Femur (tissue), 1 donor: ENCODE data around the gene CGNL1.

Experiments
- DNase-seq: peaks from one replicate; pipeline ENCODE4 v3.0.0-alpha.2; 2017

CGNL1 gene

GRCh38 chr15:57425842-57426241 is 49.5 kb downstream of the CGNL1 start:
- DNase-seq, result no peak

DNA sequence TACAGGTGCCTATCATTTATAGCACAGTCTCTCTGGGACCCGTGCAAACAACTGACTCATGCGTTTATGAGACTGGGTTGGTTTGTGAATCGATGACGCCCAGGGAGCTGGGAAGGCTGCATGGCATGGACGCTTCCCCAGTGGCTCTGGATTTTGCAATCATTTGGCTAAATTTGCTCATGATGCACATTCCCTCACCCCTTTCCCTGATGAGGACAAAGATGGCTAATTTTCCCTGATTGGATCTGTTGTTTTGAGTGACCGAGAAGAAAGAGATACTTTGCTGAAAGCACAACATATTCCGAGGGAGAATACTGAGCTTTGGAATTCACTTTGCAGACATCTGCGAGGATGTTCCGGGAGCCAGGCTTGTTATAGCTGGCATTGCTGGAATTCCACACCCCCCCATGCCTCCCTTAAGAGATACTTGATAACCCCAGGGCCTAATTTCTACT is 51.1 kb downstream of the CGNL1 start:
- no peak for DNase-seq

DNA sequence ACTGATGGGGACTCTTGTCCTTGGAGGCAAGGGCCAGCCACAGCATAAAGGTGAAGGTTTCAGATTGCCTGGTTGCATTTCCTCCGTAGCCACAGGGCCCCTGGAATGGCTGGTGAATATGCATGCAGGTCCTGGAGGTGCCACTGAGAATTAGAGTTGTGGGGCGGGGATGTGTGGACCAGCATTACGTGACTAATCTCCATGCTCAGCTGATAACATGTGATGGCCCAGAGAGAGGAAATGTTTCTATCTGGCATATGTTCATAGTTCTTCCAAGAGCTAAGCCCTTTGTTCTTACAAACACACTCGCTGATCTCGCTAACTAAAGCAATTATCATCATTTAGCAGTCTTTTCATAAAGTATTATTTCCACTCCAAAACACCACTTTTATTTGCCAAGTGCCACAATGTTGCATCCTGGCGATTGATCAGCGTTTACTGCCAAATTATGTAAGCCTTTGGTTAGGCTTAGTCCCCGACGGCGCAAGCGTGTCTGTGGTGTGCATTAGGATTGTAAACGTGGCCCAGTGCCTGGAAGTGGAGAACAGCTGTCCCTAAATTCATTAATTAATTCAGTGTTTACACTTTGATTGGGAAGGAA is 55.9 kb downstream of the CGNL1 start:
- peak; percentile 41 for DNase-seq

DNA sequence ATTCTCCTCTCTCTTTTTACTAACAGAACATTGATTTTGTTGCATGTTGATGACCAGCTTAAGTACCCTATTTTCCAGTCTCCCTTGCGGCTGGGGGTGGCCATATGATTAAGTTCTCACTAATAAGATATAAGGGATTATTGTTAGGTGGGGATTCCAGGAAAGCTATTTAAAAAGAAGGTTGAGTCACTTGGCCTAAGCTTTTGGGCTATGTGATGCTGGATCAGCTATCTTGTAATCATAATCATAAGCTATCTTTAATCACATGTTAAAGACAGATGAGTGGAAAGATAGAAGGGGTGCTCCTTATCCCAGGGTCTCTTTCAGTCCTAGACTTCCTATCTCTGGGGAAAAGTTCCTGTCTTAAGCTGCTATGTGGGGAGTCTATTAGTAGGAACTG is 59.9 kb downstream of the CGNL1 start:
- no peak for DNase-seq

GRCh38 chr15:57436961-57437360 is 60.7 kb downstream of the CGNL1 start:
- no peak for DNase-seq

GRCh38 chr15:57437564-57437963 is 61.3 kb downstream of the CGNL1 start:
- no peak for DNase-seq

DNA sequence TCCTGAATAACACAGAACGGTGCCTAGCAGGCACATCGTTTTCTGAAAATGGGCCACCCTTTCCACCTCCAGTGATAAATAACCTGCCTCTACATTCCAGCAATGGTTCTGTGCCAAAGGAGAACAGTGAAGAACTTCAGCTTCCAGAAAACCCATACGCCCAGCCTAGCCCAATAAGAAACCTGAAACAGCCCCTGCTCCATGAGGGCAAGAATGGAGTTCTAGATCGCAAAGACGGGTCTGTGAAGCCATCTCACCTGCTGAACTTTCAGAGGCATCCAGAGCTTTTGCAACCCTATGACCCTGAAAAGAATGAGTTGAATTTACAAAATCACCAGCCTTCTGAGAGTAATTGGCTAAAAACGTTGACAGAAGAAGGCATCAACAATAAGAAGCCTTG is 61.9 kb downstream of the CGNL1 start:
- DNase-seq, result no peak

DNA sequence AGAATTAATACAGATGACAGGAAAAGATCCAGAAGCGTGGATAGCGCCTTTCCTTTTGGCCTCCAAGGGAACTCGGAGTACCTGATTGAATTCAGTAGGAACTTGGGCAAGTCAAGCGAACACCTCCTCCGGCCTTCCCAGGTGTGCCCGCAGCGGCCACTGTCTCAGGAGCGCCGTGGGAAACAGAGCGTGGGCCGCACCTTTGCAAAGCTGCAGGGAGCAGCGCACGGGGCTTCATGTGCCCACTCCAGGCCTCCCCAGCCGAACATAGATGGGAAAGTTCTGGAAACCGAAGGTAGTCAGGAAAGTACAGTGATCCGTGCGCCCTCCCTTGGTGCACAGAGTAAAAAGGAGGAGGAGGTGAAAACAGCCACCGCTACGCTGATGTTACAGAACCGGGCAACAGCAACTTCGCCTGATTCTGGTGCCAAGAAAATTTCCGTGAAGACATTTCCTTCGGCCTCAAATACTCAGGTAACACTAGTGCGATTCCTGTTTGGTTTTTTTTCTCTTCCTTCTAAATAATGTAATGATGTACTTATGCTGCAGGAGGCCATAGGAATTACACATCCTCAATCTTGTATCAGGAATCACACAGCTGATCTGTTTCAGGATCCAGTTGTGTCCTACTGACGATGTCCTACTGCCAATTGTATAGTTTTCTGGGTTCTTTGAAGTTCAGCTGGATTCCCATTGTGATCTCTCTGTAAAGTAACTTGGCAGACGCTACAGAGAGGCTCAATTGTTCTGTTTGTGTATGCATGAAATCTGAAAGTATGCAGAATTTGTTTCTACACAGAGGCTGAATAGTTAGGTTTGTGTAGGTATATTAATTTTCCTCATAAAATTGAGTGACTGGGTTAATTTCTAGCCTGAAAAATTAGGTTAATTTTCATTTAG is 63.1 kb downstream of the CGNL1 start:
- no peak for DNase-seq

DNA sequence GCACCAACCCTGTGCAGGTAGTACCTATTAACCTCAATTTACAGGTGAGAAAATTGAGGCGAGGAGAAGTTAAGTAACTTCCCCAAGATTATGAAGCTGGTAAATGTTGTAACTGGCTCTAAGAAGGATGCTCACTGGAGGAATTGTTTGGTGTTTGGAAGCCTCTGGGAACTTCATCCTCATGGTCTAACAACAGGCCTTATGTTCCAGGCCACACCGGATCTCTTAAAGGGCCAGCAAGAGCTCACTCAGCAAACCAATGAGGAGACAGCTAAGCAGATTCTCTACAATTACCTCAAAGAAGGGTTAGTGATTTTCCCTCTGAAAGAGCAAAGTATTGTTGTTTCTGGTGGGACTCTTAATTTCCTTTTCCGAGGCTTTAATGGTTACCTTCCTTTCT is 63.9 kb downstream of the CGNL1 start:
- DNase-seq, result no peak

GRCh38 chr15:57440799-57441198 is 64.5 kb downstream of the CGNL1 start:
- DNase-seq, result no peak

DNA sequence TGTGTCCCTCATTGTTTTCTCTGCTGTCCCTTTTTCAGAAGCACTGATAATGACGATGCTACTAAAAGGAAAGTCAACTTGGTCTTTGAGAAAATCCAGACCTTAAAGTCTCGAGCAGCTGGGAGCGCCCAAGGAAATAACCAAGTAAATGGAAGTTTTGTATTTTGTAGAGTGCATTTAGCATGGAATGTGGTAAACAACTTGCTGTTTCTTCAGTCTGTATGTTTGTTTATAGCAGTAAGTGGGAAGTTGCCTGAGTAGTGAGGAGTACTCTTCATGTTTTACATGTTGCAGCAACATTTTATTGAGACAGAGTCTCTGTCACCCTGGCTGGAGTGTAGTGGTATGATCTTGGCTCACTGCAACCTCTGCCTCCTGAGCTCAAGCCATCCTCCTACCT is 66.0 kb downstream of the CGNL1 start:
- DNase-seq, result no peak

GRCh38 chr15:57443486-57443885 is 67.2 kb downstream of the CGNL1 start:
- DNase-seq, result no peak

DNA sequence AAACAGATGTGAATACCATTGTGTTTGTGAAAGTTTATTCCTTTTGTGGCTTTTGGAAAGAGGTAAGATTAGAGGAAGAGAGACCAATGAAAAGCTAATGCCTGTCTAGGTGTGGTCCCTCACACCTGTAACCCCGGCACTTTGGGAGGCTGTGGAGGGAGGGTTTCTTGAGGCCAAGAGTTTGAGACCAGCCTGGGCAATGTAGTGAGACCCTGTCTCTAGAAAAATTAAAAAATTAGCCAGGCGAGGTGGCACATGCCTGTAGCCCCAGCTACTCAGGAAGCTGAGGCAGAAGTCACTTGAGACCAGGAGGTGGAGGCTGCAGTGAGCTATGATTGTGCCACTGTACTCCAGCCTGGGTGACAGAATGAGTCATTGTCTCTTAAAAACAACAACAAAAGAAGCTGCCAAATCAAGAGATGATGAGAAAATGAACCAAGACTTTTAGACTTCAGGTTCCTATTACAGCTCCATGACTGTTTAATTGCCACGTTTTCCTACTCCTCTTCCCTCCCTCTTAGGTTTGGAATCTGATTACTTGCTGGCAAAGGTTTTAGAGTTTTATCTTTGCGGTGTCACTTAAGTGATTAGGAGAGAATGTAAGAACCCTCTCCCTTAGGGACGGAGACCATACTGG is 68.7 kb downstream of the CGNL1 start:
- DNase-seq, result no peak

DNA sequence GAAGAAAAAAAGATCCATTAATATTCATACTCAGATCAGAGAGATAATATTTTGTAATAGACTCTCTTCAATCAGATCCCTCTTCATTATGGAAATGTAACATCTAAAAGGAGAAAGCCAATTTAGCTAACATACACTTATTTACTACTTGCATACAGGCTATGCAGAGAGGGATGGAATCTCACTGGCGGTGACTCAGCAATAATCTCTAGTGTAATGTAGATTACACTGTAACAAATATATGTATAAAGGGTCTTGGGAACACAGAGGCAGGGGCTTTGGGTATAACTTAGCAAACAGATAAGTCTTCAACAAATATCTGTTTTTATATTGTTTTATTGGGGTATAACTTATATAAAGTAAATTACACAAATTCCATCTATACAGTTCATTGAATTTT is 69.6 kb downstream of the CGNL1 start:
- DNase-seq, result no peak

DNA sequence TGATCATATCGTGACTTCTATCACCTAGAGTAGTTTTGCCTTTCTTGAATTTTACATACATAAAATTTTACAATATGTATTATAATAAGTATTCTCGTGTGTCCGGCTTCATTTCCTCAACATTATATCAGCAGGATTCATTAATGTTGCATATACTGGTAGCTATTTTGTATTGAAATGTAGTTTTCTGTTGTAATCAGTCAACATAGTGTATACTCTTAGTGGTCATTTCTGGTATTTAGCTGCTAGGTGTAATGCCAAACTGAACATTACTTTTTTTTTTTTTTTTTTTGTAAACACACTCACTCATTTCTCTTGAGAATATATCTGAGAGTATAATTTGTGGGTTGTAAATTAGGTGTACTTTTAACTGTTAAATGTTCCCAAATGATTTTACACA is 70.1 kb downstream of the CGNL1 start:
- no peak for DNase-seq

GRCh38 chr15:57451555-57451954 is 75.2 kb downstream of the CGNL1 start:
- DNase-seq, result no peak

- DNase-seq, result no peak
Observed at GRCh38 chr15:57452090-57452754, 75.9 kb downstream of the CGNL1 start.

- DNase-seq, result no peak
Observed at GRCh38 chr15:57455929-57456328, 79.6 kb downstream of the CGNL1 start.

GRCh38 chr15:57456559-57456958 is 80.3 kb downstream of the CGNL1 start:
- no peak for DNase-seq

DNA sequence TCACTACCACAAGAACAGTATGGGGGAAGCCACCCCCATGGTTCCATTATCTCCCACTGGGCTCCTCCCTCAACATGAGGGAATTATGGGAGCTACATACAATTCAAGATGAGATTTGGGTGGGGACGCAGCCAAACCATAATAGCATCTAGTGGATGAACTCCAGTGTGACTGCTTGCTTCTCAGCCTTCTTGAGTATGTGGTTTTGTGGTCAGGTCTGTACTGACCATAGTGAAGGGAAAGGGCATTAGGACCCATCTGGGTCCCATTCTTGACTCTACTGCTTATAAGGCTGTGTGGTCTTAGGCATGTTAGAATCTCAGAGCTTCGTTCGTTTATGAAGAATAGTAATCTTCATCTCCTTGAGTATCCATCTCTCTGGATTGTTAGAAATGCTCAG is 81.4 kb downstream of the CGNL1 start:
- no peak for DNase-seq

DNA sequence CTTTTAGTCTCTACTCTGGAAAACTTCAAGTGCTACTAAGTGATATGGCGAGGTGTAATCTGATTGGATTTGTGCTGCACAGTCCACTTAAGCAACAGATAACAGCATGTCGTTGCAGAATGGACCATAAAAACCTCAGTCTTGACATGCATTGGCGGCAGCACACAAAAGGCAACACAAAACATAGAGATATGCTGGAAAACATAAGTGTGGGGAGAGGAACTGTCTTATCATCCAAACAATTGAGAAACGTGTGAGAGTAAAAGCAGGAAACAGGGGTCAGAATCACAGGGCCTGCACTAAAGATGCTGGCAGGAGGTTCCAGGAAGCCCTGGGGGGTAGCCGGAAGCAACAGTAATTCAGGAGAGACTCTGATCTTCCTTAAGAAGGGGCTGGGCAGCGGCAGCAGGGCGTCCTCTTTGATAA is 82.1 kb downstream of the CGNL1 start:
- DNase-seq, result no peak

DNA sequence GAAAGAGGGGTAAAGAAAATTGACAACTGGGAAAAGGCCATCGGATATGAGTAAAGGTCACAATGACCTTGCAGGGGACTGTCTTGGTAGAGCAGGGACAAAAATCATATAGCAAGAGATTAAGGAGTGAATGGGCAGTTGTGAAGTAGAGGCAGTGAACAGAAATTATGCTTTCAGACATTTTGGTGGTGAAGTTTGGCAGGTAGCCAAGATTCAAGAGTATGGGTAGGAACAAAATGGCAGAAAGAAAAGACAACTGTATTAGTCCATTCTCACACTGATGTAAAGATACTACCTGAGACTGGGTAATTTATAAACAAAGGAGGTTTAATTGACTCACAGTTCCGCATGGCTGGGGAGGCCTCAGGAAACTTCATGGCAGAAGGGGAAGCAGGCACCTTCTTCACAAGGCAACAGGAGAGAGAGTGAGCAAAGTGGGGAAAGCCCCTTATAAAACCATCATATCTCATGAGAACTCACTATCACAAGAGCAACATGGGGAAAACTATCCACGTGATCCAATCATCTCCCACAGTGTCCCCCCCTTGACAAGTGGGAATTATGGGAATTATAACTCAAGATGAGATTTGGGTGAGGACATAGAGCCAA is 84.0 kb downstream of the CGNL1 start:
- DNase-seq, result no peak

- DNase-seq, result no peak
Observed at GRCh38 chr15:57461541-57461940, 85.2 kb downstream of the CGNL1 start.
